ENCODE measurements around the gene ERP27. TPM values are rescaled to one million over a fixed set of nuclear protein-coding genes. Genes with fewer than 3 reads are reported as not detected.

The ERP27 gene
- total RNA-seq, result not detected in 2 replicates

GRCh38 chr12:14938301-14938700, at the start of gene ERP27:
TSS of gene ERP27 (minus strand) at chr12:14938537. CDS start at chr12:14938508, 29 bp downstream.

GRCh38 chr12:14972816-14973215, 34.5 kb upstream of the ERP27 start, which contains the start of gene PDE6H:
TSS of gene PDE6H (plus strand) at chr12:14973042. CDS start at chr12:14978013, 4,971 bp downstream.

GRCh38 chr12:14961466-14962152, 23.3 kb upstream of the ERP27 start, which contains the start of gene ARHGDIB:
TSS of gene ARHGDIB (minus strand) at chr12:14961601. CDS start at chr12:14950712, 10,889 bp downstream.

GRCh38 chr12:14885718-14886221, 52.6 kb downstream of the ERP27 start, which contains the start of gene MGP:
TSS of gene MGP (minus strand) at chr12:14885854. CDS start at chr12:14885791, 63 bp downstream.

Other genes with a start within 250 kb of the ERP27 start
- gene GUCY2C, start 241.9 kb downstream of the ERP27 start, total RNA-seq, result not detected in 2 replicates
- gene WBP11, start 135.1 kb downstream of the ERP27 start, total RNA-seq, result 5.2 and 12.4 TPM in 2 replicates
- gene C12orf60, start 134.9 kb downstream of the ERP27 start, total RNA-seq, result 0.50 and 0.66 TPM in 2 replicates
- 0.11 and 1.4 TPM in 2 replicates for gene SMCO3, start 124.4 kb downstream of the ERP27 start, total RNA-seq
- not detected in 2 replicates for gene ART4, start 95.0 kb downstream of the ERP27 start, total RNA-seq
- gene MGP, start 52.7 kb downstream of the ERP27 start, total RNA-seq, result 4.0 and 45.0 TPM in 2 replicates
- gene ARHGDIB, start 23.1 kb upstream of the ERP27 start, total RNA-seq, result 2.7 and 3.9 TPM in 2 replicates
- gene PDE6H, start 34.5 kb upstream of the ERP27 start, total RNA-seq, result not detected in 2 replicates

Data from uterine smooth muscle cell (primary cell).